Ishikawa (cell line): ENCODE data around the gene ZNRF2.

Experiments used
- CEBPB ChIP-seq: IDR thresholded peaks from 2 replicates; pipeline ENCODE4 v1.6.1; 2012
- CREB1 ChIP-seq: IDR thresholded peaks from 2 replicates; pipeline ENCODE4 v1.6.1; 2012; ENCODE audit warnings: low read depth
- EGR1 ChIP-seq: IDR thresholded peaks from 2 replicates; pipeline ENCODE4 v1.6.1; 2012
- EP300 ChIP-seq: IDR thresholded peaks from 2 replicates; pipeline ENCODE4 v1.6.1; 2012; ENCODE audit warnings: borderline replicate concordance
- FOXM1 ChIP-seq: IDR thresholded peaks from 2 replicates; pipeline ENCODE4 v1.6.1; 2012; ENCODE audit warnings: low read depth, borderline replicate concordance
- NFIC ChIP-seq: IDR thresholded peaks from 2 replicates; pipeline ENCODE4 v1.6.1; 2012
- RAD21 ChIP-seq: IDR thresholded peaks from 2 replicates; pipeline ENCODE4 v1.6.1; 2012; ENCODE audit warnings: low read depth
- TAF1 ChIP-seq: IDR thresholded peaks from 2 replicates; pipeline ENCODE4 v1.6.1; 2012; ENCODE audit warnings: low read depth, mild to moderate bottlenecking
- TCF12 ChIP-seq: IDR thresholded peaks from 2 replicates; pipeline ENCODE4 v1.6.1; 2012; ENCODE audit warnings: low read depth
- TEAD4 ChIP-seq: IDR thresholded peaks from 2 replicates; pipeline ENCODE4 v1.6.1; 2012
- YY1 ChIP-seq: IDR thresholded peaks from 2 replicates; pipeline ENCODE4 v1.6.1; 2012; ENCODE audit warnings: low read depth
- ZBTB7A ChIP-seq: IDR thresholded peaks from 2 replicates; pipeline ENCODE4 v1.6.1; 2012; ENCODE audit warnings: low read depth
- TF ChIP-seq, protein P1 (sequence below): IDR thresholded peaks from 2 replicates; pipeline ENCODE4 v1.6.1; 2012
- TF ChIP-seq, protein P2 (sequence below): IDR thresholded peaks from 2 replicates; pipeline ENCODE4 v1.6.1; 2012; ENCODE audit warnings: low read depth, mild to moderate bottlenecking
- TF ChIP-seq, protein P3 (sequence below): IDR thresholded peaks from 2 replicates; pipeline ENCODE4 v1.6.1; 2012

The ZNRF2 gene

GRCh38 chr7:30380294-30380693, 95.9 kb downstream of the ZNRF2 start:
- TF ChIP-seq, protein P1, sequence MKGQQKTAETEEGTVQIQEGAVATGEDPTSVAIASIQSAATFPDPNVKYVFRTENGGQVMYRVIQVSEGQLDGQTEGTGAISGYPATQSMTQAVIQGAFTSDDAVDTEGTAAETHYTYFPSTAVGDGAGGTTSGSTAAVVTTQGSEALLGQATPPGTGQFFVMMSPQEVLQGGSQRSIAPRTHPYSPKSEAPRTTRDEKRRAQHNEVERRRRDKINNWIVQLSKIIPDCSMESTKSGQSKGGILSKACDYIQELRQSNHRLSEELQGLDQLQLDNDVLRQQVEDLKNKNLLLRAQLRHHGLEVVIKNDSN = no peak

DNA sequence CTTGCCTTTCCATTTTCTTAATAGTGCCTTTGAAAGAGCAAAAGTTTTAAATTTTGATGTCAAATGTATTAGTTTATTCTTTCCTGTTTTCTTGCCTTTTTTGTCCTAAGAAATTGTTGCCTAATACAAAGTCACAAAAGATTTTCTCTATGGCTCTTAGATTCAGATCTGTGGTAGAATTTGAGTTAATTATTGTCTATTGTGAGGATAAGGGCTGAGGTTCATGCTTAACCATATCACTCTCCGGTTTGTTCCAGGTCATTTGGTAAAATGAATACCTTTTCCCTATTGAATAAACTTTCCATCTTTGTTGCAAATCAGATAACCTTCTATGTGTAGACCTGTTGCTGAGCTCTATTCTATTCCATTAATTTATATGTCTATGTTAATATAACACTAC, 98.2 kb downstream of the ZNRF2 start:
- TF ChIP-seq TCF12 = no peak
- no peak for TF ChIP-seq RAD21
- TF ChIP-seq EP300 = no peak
- TF ChIP-seq, protein P2, sequence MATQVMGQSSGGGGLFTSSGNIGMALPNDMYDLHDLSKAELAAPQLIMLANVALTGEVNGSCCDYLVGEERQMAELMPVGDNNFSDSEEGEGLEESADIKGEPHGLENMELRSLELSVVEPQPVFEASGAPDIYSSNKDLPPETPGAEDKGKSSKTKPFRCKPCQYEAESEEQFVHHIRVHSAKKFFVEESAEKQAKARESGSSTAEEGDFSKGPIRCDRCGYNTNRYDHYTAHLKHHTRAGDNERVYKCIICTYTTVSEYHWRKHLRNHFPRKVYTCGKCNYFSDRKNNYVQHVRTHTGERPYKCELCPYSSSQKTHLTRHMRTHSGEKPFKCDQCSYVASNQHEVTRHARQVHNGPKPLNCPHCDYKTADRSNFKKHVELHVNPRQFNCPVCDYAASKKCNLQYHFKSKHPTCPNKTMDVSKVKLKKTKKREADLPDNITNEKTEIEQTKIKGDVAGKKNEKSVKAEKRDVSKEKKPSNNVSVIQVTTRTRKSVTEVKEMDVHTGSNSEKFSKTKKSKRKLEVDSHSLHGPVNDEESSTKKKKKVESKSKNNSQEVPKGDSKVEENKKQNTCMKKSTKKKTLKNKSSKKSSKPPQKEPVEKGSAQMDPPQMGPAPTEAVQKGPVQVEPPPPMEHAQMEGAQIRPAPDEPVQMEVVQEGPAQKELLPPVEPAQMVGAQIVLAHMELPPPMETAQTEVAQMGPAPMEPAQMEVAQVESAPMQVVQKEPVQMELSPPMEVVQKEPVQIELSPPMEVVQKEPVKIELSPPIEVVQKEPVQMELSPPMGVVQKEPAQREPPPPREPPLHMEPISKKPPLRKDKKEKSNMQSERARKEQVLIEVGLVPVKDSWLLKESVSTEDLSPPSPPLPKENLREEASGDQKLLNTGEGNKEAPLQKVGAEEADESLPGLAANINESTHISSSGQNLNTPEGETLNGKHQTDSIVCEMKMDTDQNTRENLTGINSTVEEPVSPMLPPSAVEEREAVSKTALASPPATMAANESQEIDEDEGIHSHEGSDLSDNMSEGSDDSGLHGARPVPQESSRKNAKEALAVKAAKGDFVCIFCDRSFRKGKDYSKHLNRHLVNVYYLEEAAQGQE = no peak
- no peak for TF ChIP-seq CEBPB
- TF ChIP-seq NFIC = no peak
- no peak for TF ChIP-seq TEAD4
- no peak for TF ChIP-seq ZBTB7A
- TF ChIP-seq, protein P1 = no peak
- no peak for TF ChIP-seq TAF1
- no peak for TF ChIP-seq FOXM1
- no peak for TF ChIP-seq EGR1

GRCh38 chr7:30389791-30390190, 105.4 kb downstream of the ZNRF2 start:
- TF ChIP-seq, protein P2 = no peak
- TF ChIP-seq TCF12 (no peak), CREB1 (no peak), NFIC (no peak), ZBTB7A (no peak), RAD21 (no peak), EGR1 (no peak), EP300 (no peak), YY1 (no peak), TAF1 (no peak), FOXM1 (no peak), TEAD4 (no peak), CEBPB (no peak)
- TF ChIP-seq, protein P1 = no peak
- TF ChIP-seq, protein P3, sequence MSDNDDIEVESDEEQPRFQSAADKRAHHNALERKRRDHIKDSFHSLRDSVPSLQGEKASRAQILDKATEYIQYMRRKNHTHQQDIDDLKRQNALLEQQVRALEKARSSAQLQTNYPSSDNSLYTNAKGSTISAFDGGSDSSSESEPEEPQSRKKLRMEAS = no peak

- TF ChIP-seq, protein P1 = no peak
These were observed 106.6 kb downstream of the ZNRF2 start for GRCh38 chr7:30390736-30391636.

DNA sequence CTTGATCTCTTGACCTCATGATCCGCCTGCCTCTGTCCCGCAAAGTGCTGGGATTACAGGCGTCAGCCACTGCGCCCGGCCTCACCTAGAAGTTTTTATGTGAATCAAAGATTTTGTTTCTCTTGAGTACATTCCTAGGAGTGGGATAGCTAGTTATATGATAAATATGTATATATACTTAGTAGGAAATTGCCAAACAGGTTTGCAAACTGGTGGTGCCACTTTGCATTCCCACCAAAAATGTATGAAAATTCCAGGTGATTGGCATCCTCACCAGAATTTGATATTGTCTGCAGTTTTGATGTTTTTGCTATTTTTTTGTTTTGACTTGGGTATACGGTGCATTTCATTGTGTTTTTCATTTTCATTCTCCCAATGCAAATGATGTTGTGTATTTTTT, 107.4 kb downstream of the ZNRF2 start:
- TF ChIP-seq, protein P3 = no peak

DNA sequence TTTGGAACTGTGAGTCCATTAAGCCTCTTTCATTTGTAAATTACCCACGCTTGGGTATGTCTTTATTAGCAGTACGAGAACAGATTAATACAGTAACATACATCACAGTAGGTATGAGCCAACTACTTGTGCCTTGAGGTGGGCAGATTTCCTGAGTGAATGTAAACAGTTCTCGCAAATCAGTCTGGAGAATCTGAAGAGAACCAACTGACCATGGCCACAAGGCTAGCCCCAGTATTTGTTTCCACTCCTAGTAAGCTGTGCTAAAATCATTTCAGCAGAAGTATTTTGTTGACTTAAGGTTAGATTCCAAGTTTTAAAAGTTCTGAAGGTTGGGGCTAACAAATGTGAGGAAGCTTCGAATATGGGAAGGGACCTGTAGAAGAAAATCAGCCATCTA, 111.3 kb downstream of the ZNRF2 start:
- TF ChIP-seq TCF12 (no peak), YY1 (no peak), ZBTB7A (no peak), CEBPB (no peak), CREB1 (no peak)
